ENCODE results near the gene CHI3L1.
A peak's percentile ranks its signal among the peaks of the same experiment; 100 is the strongest.
"Not testable (repeated sequence)": the region's sequence is repeated elsewhere in the genome, so short reads cannot be mapped to it uniquely, and the experiment has no call there.

Gene CHI3L1

DNA sequence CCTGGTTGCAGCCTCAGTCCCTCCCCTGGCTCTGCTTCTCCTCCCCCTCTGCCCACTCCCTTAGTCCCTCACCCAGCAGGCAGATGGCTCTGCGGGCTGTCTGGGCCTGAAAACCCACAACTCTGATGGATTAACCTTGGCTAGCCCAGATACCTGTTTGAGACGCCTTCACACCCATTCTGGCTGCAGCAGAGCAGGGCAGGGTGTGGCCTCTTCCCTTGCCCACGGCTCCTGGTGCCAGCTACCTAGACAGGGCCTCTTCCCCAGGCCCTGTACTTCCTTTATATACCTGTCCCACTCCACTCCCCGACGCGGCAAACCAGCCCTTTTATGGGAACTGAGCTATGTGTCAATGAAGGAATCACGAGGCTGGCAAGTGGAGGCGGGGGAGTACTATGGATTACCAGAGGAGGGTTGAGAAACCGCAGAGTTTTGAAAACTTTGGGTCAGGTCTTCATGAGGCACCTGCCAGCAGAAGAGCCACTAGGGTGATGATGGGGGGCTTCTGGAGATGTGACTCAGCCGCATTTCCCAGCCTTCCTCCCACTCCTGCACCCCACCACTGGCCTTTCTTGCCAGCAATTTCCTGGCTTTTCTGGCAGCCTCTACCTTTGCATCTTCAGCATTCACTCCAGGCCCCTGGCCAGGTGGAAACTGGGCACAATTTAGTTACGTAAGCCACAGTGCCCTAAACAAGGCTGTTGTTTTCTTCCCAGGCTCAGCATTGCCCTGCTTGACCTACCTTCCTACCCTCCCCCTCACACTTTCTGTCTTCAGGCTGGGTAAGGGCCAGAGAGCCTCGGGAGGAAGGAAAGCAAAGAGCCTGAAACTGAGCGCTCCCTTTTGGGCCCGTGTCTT is at the start of gene CHI3L1:
CHI3L1 (minus strand) TSS at position 259 of the 858 bp plus-strand sequence; CDS start at position 178, 81 bp downstream.
- no peak for DNase-seq (ENCODE audit: low read depth)

DNA sequence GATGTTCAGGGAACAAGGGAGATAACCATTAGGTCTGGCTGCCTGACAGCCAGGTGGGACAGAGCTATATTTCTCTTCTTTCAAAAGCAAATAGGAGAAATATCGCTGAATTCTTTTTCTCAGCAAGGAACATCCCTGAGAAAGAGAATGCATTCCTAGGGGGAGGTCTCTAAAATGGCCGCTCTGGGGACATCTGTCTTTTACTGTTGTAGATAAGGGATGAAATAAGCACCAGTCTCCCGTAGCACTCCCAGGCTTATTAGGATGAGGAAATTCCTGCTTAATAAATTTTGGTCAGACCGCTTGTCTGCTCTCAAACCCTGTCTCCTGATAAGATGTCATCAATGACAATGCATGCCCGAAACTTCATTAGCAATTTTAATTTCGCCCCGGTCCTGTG is 48.4 kb upstream of the CHI3L1 start:
- not testable (repeated sequence) for DNase-seq (ENCODE audit: low read depth)

DNA sequence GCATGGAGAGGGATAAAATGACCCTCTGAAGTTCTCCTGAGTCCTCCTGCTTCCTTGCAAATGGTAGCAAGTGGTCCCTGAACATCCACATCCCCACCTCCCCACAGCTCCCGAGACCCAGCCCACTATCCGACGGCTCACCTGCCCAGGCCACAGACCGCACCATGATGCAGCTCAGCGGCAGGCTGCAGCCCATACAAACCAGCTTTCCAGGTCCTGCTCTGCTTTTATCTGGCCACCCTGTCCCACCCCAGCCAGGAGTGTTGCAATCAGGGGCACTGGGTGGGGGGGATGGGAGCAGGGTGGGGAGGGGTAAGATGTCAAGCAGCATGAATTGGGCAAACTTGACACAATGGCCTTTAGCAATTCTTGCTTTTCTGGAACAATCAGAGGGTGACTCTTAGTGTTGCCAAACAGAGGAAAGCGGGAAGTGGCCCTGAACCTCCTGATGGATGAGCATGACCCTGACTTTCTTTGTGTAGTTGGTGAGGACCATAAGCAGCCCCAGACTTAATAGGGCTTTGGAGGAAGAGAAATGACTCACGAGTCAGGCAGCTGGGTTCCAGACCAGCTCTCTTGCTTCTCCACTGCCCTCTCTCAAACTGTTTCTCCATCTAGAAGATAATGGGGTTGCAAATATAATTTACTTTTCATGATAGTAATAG is 43.1 kb upstream of the CHI3L1 start, which contains the start of gene CHIT1:
CHIT1 (minus strand) TSS at position 203 of the 665 bp plus-strand sequence; CDS start at position 166, 37 bp downstream.
- DNase-seq (ENCODE audit: low read depth): no peak

DNA sequence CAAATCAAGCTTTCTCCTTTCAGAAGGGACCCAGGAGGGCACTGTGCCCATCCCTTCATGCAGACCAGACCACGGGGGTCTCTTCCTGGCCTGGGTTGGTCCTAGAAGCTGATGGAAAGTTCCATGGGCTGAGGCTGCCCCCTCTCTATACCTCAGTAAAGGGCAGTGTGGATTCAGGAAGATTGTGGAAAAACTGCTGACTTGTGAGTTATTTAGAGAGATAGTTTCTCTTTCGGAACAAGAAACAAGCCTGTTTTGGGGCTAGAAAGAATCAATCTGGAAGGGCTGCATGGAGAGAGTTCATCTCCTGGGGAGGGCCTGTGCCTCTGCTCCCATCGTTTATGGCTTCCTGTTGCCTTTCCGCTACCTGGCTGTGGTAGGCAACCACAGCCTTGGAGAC is 42.2 kb upstream of the CHI3L1 start:
- no peak for DNase-seq (ENCODE audit: low read depth)

DNA sequence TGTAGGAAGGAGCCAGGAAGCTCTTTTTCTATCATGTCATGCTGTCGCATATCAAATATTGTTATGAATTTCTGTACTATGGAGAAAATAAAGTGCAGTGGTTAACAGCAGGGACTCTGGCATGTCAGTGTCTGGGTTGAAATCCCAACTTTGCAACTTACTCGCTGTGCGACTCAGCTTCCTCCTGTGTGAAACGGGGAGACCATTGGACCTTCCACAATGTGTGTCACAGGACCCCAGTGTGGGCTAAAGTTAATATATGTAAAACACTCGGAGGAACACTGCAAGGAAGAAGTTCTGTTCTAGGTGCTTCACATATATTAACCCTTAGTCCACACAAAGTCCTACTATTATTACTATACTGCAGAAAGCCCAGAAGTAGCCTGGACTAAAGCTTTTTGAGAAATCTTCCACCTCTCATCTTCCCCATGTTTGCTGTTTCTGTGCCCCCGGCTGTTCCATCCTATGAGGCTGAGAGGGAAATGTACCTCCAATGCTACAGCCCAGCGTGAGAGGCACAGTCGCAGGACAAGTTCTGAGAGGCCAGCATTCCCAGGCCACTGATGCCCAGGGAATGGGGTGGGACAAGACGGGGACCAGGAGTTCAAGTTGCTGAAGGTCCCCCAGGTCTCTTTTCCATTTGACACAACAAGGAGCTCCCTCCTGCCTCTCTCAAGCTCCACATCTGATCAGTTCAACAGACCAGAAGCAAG is 41.0 kb upstream of the CHI3L1 start:
- DNase-seq (ENCODE audit: low read depth): no peak

DNA sequence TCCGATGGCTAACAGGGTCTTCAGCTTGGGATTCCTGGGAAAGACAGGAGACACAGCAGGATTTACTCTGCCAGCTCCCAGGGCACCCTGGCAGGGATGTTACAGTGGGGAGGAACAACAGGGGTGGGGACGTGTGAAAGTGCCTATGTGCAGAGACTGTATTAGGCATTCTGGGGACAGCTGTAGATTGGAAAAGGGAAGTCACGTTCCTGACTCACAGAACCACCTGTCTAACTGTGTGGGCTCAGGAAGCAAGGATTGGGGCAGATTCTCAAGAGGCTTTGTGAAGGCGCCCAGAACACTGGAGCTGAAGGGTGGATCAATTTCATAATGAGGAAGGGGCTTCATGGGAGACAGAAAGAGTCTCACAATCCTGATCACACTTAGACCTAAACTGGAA is 38.6 kb upstream of the CHI3L1 start:
- no peak for DNase-seq (ENCODE audit: low read depth)

DNA sequence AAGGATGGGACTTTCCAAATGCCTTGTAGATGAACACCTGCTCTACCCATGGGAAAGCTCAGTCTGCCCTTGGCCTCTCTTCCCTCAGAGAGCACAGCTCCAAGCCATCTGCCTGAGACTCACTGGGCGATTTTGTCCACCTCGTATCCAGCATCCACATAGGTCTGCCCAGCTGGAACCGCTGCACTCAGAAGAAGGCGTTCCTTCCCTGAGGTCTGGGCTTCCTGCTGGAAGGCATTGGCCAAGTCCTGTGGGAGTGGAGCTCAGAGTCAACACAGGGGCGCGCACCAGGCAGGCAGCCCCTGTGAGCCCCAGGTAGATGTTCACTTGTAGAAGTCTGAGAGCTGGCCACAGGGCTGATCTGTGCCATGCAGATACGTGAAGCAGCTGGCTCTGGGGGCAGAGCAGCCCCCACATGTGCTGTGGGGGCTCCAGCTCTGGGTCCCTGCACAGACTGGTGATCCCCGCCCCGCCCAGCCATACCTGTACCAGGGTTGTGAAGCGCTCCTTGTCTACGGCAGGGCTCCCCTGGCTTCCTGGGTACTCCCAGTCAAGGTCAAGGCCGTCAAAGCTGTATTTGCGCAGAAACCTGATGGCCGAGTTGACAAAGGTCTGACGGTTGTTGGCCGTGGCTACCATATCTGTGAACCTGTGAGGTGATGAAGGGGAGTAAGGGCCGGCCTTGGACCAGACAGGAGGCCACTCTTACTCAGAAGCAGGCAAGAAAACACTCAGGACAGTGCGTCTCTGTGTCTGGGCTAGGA is 36.7 kb upstream of the CHI3L1 start:
- DNase-seq (ENCODE audit: low read depth): no peak

DNA sequence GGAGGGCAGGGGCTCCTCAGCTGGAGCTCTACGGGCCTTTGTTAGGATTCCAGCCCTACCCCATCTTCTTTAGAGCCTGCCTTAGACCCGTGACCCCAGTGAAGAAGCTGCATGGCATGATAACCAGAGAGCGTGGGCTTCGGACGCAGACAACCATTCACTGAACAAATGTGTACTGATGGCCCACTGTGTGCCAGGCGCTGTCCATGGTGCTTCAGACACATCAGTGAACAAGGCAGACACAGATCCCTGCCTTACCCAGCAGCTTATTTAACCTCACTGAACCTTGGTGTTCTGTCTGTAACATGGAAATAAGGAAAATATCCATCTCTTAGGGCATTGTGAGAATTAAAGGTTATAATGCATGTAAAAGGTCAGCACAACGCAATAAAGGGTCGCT is 33.4 kb upstream of the CHI3L1 start:
- no peak for DNase-seq (ENCODE audit: low read depth)

DNA sequence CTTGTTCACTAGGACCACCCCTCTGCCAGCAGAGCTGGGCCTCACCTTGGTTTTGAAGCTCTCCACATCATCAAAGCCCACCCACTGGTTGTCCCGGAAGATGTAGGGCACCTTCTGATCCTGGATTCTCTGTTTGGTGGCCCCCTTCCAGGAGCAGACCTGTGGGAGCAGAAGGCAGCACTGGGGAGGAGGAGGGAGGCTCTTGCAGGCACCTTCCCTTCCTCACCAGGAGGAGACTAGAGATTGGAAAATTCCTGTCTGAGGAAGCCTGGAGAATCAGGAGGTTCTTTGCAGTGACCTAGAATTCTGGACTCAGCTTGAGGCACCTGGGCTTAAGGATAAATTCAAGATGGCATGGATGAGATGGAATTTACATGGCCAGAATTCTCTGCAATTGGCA is 32.7 kb upstream of the CHI3L1 start:
- DNase-seq (ENCODE audit: low read depth): no peak

DNA sequence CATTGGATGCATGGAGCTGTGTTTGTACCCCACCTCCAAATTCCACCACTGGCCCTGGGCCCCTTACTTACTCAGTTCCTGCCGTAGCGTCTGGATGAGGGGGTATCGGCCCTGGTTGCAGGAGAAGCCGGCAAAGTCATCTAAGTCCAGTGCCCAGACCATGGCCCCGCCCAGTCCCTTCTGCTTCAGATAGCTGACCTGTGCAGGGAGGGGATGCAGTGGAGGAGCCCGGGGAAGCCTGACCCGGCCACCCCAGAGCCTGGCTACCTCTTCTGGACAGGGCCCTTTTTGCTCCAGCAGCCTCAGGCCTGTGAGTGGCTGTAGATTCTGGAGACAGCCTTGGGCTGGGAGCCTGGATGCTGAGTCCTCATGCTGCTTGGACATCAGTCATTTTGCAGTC is 31.2 kb upstream of the CHI3L1 start:
- DNase-seq (ENCODE audit: low read depth): no peak

DNA sequence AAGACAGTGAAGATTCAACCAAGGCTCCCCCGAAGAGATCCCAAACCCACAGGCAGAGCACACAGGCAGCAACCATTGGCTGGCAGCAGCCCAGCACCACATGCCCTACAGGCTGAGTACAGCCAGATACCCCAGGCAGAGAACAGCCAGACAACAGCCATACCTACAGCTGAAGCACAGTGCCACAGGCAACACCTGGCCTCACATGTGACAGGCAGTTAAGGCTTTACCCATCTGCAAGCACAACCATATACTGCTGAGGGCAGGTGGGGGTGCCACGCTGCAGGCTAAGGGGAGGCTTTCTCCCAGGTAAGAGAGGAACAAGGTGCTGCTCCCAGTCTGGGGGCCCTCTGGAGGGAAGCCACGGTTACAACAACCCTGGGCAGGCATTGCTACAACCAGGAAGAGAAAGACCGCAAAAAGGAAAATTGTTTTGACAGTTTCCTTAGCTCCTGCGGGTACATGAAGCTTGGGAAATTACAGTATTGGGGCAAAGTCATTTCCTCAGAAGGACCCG is 30.7 kb upstream of the CHI3L1 start:
- DNase-seq (ENCODE audit: low read depth): no peak

DNA sequence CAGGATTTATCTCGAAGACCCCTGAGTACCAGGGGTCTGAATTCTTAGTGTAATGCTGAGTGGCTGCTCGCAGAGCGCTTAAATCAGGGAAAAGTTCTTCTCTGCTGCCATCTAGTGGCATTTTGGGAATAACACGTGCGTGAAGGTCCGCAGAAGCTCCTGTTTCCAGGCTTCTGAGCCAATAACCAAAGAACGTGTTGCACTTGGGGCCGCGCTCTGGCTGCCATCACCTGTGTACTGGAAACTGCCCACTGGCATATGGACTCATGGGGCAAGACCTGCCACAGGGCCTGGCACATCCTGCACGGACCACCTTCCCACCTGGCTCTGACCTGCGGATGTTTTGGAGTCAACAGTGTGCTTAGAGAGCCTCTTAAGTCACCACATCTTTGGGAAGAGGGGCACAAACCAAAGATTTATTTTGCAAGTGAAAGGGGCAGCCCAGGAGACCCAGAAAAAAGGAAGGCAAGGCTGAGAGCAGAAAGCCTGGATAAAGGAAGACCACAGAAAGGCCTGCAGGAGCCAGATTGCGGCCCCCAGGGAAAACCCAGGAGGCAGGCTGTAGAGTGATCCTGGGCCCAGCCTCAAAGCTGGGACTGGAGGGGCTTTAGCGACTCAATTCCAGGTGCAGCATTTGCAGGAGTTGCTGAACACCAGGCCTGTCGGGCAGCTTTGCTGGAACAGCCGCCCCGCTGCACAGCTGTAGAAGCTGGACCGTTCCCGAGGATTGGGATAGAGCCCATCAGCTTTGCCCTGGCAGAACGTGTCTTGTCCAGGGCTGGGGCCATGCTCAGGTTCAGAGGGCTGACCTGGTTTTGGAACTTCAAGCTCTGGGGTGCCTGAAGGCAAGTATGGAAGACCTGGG is 30.0 kb upstream of the CHI3L1 start:
- DNase-seq (ENCODE audit: low read depth): peak; percentile 5

DNA sequence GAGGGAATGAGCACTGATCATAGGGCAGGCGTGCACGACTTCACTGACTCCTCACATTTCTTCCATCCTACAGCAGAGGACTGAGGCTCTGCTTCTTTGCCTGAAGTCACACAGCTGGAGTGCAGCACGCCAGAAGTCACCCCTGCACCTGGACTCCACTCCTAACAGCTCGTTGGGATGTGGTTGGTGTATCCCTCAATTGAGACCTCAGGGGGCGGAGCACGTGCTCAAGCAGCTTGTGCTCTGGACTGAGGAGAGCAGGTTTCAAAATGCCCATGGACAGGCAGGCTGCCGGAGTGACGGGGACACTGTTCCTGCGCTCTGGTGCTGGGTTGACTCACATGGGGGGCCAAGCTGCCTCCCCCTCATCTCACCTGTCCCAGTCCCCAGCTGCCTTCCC is 29.1 kb upstream of the CHI3L1 start:
- DNase-seq (ENCODE audit: low read depth): no peak

DNA sequence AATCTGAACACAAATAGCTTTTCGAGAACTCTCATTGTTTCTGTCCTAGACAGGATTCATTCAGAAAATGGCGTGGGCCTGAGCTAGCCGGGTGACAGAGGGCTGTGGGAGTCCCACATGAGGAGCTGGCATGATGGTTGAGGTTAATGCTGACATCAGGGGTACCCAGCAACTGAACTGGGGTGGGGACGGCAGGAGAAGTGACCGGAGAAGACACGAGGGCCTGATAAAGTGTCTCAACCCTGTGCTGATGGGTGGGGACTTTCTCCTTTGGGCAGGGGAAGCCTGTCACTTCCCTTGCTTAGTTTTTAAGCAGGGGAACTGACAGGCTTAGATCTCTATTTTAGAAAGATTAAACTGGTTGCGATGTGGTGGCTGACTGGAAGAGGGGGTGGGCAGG is 28.4 kb upstream of the CHI3L1 start:
- DNase-seq (ENCODE audit: low read depth): no peak

DNA sequence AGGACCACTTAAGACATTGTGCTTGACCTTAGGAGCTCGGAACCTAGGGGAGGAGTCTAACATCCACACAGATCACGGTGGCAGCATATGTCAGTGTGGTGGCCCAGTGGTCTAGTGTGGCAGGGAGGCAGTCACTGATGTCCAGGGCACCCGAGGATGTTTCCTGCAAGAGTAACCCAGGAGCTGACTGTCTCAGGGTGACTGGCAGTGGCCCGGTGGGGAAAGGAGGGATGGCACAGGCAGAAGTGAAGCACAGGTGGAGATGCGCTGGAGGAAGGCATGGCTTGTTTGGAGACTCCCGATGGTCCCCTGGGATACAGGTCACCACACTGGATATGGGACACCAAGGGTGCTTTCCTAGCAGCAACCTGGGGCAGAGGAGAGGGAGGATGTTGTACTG is 26.6 kb upstream of the CHI3L1 start:
- no peak for DNase-seq (ENCODE audit: low read depth)

DNA sequence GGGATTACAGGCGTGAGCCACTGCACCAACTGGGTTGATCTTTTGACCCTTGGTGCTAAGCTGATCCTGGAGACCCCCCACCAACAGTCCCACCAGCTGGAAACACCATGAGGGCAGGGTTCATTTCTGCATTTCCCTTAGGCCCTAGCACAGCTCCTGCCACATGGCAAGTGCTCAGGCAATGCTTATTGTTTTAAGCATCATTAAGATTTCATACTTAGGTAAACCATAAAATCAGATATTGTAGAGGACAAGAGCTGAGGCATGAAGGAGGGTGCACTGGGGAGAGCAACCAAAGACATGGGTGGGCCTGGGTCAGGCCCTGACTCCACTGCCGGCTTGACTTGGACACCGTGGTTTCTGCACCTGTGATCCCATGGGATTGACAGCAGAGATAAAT is 25.3 kb upstream of the CHI3L1 start:
- DNase-seq (ENCODE audit: low read depth): no peak

DNA sequence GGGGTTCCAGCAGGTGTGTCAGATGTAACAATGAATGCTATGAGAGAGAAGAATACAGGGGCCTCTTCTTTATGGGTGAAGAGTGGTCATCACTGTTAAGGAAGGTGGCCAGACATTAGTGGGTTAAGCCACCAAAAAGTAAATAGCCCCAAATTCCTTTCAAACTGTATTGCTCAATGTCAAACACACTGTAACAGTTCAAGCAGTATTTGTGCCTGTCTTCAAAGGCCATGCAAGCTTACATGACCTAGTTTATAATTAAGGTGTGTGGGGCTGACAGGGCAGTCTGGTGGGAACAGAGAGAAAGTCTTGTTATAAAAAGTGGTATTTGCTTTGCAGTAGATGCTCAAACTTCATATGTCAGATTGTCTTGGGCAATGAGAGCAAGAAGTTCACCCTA is 24.5 kb upstream of the CHI3L1 start:
- DNase-seq (ENCODE audit: low read depth): no peak

DNA sequence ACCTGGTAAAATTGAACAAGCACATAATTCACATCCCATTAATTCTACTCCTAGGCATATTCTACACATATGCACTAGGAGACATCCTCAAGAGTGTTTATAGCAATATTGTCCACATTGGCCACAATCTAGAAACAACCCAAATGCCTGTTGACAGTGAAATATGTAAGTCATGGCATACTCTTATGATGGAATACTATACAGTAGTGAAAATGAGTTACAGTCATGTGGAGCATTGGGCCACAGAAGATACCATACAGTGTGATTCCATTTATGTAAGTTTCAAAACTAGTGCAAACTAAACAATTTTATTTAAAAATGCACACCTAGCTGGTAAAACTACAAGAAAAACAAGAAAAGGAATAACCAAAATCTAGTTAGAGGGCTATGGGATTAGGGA is 23.8 kb upstream of the CHI3L1 start:
- DNase-seq (ENCODE audit: low read depth): no peak

DNA sequence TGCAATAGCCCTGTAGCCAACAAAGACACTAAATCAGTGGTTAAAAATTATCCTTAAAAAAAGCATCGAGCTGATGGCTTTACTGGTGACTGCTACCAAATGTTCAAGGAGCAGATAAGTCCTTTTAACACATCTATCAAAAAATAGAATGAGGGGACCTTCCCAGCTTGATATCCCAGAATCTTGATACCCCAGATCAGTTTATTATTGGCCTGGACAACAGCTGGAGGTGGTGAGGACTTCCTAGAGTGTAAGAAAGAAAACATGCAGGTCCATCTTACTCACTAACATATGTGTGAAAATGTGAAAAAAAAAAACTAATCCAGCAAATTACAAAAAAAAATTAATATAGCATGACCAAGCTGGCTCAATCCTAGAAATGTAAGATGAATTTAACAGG is 21.7 kb upstream of the CHI3L1 start:
- no peak for DNase-seq (ENCODE audit: low read depth)

DNA sequence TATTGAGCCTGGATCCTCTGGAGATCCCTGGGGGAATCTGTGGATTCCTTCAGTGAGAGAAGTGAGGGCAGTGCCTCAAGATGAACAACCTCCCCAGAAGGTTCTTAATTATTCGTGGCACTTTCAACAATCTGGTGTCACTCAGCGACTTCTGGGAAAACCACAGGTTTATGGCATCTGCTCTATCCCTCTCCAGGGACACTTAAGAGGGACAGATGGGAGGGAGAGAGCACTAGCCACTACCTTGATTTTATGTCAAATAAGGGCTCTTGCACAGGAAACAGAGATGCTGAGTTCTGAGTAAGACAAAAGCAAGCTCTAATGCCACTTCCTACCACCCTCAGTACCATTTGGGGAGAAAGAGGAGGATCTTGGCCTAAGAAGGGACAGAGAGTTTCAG is 21.2 kb upstream of the CHI3L1 start:
- DNase-seq (ENCODE audit: low read depth): no peak

DNA sequence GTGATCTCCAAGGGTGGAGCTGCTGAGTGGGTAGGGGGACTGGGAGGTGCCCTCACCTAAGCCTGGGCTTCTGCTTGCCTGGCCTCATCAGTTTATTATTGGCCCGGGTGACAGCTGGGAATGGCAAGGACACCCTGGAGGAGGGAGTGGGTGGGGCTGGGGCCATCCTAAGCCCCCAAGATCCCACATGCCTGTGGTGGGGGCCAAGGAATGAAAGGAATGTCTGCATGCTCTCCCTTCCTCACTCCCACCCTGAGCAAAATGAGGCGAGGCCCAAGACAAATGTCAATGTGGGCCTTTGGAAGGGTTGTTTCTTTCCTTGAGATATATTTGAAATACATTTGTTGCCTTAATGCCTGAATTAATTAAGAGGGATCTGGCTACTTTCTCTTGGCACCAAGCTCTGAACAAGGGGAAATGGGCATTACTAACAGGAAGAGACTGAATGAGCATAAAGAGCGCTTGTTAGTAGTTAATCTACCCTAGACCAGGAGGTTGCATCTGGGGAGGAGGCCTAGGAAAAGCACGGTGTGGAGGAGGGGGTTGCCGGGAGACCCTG is 19.7 kb upstream of the CHI3L1 start:
- no peak for DNase-seq (ENCODE audit: low read depth)
